ENCODE data around the gene RGS19. TPM values are rescaled to one million over a fixed set of nuclear protein-coding genes. Genes with fewer than 3 reads are reported as not detected.

The RGS19 gene
- 12.7 and 14.5 TPM in 2 replicates for total RNA-seq

GRCh38 chr20:64079273-64080012, at the start of gene RGS19:
Gene RGS19, minus strand, starts transcription at chr20:64079518. Its CDS starts 2,632 bp downstream, at chr20:64076886.

GRCh38 chr20:64106981-64107735, 27.8 kb upstream of the RGS19 start, which contains the start of gene NPBWR2:
Gene NPBWR2, minus strand, starts transcription at chr20:64107565. Its CDS starts 734 bp downstream, at chr20:64106831.

GRCh38 chr20:64083804-64084684, 4.7 kb upstream of the RGS19 start, which contains the start of gene LKAAEAR1:
Gene LKAAEAR1, minus strand, starts transcription at chr20:64084398. Its CDS starts 179 bp downstream, at chr20:64084219.

GRCh38 chr20:64080013-64080812, 895 bp upstream of the RGS19 start, which contains the start of gene OPRL1:
Gene OPRL1, plus strand, starts transcription at chr20:64080082. Its CDS starts 12,639 bp downstream, at chr20:64092721.

GRCh38 chr20:64062596-64063388, 16.5 kb downstream of the RGS19 start, which contains the start of gene TCEA2:
Gene TCEA2, plus strand, starts transcription at chr20:64063198. Its CDS starts 115 bp downstream, at chr20:64063313.

GRCh38 chr20:64049060-64049877, 30.0 kb downstream of the RGS19 start, which contains the start of gene SOX18:
Gene SOX18, minus strand, starts transcription at chr20:64049639. Its CDS starts 123 bp downstream, at chr20:64049516.

GRCh38 chr20:64035933-64036345, 43.4 kb downstream of the RGS19 start, which contains the start of gene C20orf204:
Gene C20orf204, plus strand, starts transcription at chr20:64036182. Its CDS starts 142 bp downstream, at chr20:64036324.

Small RNA genes within 50 kb of the gene (small RNA-seq; reads per million reads assigned to genes)
- not detected for gene AL355803.1
- gene MIR6813: 1.5 reads per million, percentile 35 among the genes with 10 or more reads in this experiment

Other genes with a start within 250 kb of the RGS19 start
- 0.36 and 0.81 TPM in 2 replicates for gene ZBTB46, start 248.3 kb downstream of the RGS19 start, total RNA-seq
- not detected in 2 replicates for gene ABHD16B, start 218.0 kb downstream of the RGS19 start, total RNA-seq
- 96.7 and 106 TPM in 2 replicates for gene TPD52L2, start 214.2 kb downstream of the RGS19 start, total RNA-seq
- 63.8 and 66.5 TPM in 2 replicates for gene DNAJC5, start 184.4 kb downstream of the RGS19 start, total RNA-seq
- gene UCKL1, start 123.1 kb downstream of the RGS19 start, total RNA-seq: 22.4 and 22.8 TPM in 2 replicates
- 18.5 and 23.9 TPM in 2 replicates for gene ZNF512B, start 109.6 kb downstream of the RGS19 start, total RNA-seq
- gene SAMD10, start 99.9 kb downstream of the RGS19 start, total RNA-seq: 0.49 TPM in 2 replicates
- gene PRPF6, start 98.4 kb downstream of the RGS19 start, total RNA-seq: 54.9 and 55.3 TPM in 2 replicates
- 1.7 and 2.6 TPM in 2 replicates for gene C20orf204, start 43.3 kb downstream of the RGS19 start, total RNA-seq
- 0.16 and 0.24 TPM in 2 replicates for gene SOX18, start 29.9 kb downstream of the RGS19 start, total RNA-seq
- gene TCEA2, start 16.3 kb downstream of the RGS19 start, total RNA-seq: 23.3 and 24.0 TPM in 2 replicates
- 2.4 and 3.2 TPM in 2 replicates for gene OPRL1, start 564 bp upstream of the RGS19 start, total RNA-seq
- not detected in 2 replicates for gene LKAAEAR1, start 4.9 kb upstream of the RGS19 start, total RNA-seq
- not detected in 2 replicates for gene NPBWR2, start 28.0 kb upstream of the RGS19 start, total RNA-seq
- gene MYT1, start 84.9 kb upstream of the RGS19 start, total RNA-seq: not detected in 2 replicates
- 63.0 and 67.2 TPM in 2 replicates for gene PCMTD2, start 176.2 kb upstream of the RGS19 start, total RNA-seq

All from hair follicle dermal papilla cell (primary cell).